GM19238 (cell line): ENCODE measurements around the gene VAPA.

Source experiments
- DNase-seq: peaks from one replicate; pipeline ENCODE4 v3.0.0; 2011; ENCODE audit warnings: low spot score; ENCODE audit not compliant: insufficient read length

VAPA gene

DNA sequence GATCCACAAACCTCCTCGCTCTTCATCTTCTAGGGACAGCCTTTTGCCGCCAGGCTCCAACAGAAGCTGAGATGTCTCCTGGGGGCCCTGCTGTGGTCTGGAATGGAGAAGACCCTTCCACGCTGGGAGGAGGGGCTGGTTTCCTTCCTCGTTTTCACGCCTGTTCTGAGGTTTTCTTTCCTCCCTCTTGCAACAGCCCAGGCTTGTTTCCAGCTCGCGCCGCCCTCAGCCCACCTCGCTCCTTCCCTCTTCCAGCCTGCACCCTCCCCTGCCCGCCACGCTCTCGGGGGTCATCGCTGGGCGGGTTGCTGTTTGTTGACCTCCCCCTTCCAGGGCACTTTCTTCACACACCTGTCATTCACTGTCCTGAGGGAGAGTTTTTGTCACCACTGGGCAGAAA, 55.4 kb downstream of the VAPA start:
- no peak for DNase-seq

DNA sequence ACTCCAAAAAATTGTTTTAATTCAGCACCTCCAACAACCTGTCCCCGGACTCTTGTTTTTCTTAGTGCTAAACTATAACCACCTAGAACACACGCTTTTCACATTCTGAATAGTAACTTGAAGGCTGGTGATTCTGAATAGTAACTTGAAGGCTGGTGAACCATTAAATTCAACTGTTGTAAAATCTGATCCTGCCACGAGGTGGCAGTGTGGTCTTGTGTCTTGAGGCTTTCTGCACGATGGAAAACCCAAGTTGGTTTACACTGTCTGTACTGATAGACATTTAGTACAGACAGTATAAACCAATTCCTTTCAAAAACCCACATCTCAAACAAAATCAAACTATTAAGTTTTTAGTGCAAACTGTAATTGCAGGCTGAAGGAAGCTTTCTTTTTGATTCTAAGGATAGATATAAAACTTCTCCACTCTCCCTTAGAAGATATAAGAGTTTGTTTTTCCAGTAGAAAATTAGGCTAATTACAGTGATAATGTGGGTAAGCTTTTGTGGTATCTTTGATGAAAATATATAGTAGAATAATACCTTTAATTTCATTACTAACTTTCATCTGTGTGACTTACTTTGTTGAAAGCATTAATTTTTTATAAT, 57.6 kb downstream of the VAPA start:
- DNase-seq, result peak; percentile 26

DNA sequence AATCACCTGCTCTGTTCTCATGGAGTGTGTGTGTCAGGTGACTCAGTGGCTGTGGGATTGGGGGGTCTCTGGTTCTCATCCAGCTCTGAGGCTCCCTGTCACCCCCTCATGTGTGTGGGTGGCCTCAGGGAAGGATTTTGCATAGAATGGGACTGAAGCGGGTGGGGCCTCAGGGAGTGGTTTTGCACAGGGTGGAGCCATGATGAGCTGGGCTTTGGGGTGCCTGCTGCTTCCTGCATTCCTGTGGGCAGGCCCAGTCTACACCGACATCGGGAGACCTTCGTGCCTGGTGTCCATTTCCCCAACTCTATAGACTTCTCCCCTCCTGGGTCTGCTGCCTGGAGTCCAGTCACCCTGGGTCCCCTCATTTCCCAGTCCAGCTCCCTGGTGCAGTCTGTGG, 59.7 kb downstream of the VAPA start:
- DNase-seq, result no peak

DNA sequence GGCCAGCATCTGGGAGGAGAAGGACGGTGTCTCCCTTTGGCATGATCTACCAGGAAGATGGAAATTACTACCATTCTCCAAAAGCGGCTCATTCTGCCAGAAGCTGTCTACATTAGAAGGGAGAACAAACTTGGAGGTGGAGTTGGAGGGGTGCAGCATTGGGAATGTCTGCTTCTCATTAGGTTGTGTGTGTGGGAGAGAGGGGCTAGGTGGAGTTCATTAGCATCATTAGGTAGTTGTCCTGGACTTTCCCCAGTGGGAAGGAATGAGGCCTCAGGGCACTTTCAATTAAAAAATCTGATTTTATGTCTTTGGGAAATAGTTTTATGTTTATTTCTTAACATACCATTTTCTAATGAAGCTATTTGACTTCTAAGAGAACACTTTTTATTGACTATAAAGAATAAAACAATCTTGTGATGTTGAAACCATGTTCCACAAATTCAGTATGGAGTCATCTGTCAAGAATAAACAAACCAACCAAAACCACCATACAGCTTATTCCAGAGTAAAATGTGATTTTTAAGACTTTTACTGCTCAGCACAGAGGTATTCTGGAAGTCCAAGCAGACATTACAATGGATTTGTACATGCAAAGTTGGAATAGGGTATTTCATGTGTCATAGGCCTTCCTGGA, 60.6 kb downstream of the VAPA start:
- DNase-seq, result no peak

DNA sequence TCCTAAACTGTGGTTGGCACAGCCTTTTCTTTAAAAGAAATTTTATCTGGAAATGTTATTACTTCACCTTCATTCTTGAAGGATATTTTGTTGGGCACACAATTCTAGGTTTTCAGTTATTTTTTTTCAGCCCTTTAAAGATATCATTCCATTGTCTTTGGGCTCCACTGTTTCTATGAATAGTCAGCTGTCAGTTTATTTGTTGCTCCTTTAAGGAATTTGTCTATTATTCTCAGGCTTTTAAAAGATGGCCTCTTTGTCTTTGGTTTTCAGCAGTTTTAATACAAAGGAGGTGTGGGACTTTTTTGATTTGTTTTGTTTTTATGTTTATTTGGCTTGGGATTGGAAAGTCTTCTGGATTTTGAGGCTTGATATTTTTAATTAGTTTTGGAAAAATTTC, 61.8 kb downstream of the VAPA start:
- no peak for DNase-seq

DNA sequence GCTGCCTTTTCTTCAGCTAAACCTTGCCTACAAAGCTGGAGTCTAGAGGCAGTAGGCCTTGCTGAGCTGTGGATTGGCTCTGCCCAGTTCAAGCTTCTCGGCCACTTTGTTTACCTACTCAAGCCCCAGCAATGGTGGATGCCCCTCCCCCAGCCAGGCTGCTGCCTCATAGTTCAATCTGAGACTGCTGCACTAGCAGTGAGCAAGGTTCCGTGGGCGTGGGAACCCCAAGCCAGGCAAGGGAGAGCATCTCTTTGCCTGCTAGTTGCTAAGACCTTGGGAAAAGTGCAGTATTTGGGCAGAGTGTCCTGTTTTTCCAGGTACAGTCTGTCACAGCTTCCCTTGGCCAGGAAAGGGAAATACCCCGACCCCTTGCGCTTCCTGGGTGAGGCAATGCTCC, 68.9 kb downstream of the VAPA start:
- no peak for DNase-seq

DNA sequence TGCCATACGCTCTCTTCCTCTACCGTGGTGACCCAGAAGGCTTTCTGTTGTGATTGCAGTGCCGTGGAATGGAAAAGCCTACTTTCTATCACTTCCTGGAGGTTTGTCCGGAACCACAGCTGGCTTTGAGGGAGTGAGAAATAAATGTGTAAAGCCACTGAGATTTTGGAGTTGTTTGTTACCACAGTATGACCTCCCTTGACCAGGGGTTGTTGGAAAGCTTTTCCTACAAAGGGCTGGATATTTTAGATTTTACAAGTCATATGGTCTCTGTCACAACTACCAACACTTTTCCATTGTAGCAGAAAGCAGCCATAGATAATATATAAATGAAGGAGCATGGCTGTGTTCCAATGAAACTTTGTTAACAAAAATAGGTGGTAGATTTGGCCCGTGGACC, 70.3 kb downstream of the VAPA start:
- no peak for DNase-seq

DNA sequence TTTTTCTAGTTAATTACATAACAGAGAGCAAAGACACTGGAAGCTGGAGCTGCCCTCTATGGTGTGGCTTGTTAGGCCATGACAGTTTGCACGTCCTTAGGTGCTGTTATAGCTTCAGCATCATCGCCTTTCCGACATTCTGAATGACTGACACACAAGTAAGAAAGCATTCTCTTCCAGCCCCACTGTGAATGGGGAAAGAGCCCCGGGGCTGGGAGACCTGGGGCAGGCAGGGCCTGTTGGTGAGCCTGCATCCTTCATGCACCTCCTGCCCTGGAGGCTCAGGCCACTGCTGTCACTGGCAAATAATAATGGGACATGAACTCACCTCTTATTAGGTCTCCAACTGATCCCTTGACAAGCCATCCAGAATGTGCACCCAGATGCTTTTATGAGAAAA, 71.8 kb downstream of the VAPA start:
- no peak for DNase-seq

DNA sequence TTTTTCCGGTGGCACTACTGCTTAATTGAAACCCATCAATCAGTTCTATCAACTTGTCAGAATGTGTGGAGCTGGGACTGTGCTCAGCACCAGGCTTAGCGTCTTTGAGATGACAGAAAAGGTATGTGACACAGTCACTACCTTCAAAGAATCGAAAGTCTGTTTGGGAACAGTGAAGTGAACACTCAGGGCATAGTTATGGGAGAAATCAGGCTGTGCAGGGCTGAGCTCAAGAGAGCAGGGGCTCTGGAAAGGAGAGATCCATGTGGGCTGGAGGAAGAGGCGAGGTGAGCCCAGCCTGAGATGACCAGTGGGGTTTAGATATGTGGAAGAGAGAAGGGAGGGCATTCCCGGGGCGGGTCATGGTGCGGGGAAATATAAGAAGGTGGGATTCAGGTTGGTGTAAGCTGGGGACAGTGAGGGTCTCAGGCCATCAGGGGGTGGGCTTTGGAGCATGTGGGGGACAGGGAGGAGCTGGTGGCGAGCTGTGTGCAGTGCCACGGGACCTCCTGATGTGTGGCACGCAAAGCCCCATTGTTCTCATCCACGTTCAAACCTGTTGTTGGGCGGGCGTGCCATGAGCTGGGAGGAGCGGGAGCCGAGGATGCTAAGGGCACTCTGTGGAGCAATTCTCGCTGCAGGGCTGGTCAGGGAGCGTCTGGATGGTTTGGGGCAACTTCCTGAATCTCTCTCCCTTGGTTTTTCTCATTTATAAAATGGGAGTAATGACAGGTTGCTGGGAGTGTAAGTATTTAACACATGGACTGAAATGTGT, 72.5 kb downstream of the VAPA start:
- no peak for DNase-seq

DNA sequence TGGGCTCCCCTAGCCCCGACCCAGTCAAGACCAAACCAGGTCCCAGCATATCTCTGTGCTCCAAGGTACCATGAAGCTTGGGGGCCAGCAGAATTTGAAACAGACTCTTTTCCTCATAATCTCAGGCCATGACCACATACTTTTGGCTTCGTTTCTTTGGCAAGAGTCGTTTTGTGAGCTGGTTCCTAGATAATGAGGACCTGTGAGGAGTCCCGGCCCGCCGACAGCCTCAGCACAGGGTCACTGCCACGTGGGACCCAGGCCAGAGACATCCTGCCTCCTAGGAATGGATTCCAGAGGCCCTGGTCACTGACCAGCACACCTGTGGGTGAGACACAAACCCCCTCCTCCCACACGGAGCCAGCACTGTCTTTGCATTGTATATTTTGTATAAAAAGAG, 73.5 kb downstream of the VAPA start:
- DNase-seq, result no peak

DNA sequence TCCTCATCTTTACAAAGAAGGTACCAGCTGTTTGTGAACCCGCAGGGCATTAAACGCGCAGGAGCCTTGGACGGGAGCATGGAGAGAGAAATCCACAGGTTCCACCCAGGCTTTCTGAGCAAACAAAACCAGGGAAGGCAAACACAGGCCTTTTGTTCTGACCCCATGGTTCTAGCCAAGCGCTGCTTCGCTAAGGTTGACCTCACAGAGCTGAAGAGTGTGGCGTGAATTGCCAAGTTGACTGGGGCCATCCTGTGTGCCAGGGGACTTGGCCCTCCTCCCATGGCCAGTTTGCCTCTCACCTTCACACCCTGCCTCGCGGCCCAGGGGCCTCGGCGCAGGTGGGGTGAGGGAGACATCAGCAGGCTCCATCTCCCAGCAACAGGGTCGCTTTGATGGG, 74.1 kb downstream of the VAPA start:
- no peak for DNase-seq

DNA sequence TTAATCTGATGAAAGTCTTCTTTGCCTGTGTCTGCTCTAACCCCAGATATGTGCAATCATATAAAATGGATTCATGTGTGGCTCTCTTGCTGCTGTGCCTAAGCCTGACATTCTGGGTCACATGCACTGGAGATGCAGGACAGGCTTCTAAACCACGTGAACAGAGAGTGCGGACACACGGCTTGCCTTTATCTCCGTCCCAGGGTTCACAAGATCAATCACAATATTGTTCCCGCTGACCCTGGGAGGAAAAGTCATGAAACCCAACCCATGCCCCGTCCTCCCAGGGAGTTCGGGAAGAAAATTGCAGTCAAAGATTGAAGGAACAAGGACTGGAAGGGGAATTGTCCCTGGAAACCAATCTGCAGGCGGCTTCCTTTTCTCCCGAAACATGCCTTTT, 74.8 kb downstream of the VAPA start:
- no peak for DNase-seq

DNA sequence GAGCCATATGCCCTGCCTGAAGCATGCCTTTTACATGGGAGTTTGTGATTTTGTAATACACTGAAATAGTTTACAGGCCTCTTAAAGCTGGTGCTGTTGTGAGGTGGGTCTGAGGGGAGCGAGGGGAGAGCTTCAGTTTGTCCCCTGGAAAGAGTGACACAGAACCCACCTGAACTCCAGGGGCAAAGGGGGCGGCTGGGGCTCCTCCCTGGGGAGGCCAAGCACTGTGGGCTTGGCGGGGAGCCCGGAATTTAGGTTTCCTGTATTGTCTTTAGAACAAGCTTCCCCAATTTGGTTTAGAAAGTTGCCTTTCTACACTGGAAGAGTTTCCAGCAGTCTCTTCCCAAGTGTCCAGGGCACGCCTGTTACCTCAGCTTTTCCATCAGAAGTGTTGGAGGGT, 75.7 kb downstream of the VAPA start:
- no peak for DNase-seq

DNA sequence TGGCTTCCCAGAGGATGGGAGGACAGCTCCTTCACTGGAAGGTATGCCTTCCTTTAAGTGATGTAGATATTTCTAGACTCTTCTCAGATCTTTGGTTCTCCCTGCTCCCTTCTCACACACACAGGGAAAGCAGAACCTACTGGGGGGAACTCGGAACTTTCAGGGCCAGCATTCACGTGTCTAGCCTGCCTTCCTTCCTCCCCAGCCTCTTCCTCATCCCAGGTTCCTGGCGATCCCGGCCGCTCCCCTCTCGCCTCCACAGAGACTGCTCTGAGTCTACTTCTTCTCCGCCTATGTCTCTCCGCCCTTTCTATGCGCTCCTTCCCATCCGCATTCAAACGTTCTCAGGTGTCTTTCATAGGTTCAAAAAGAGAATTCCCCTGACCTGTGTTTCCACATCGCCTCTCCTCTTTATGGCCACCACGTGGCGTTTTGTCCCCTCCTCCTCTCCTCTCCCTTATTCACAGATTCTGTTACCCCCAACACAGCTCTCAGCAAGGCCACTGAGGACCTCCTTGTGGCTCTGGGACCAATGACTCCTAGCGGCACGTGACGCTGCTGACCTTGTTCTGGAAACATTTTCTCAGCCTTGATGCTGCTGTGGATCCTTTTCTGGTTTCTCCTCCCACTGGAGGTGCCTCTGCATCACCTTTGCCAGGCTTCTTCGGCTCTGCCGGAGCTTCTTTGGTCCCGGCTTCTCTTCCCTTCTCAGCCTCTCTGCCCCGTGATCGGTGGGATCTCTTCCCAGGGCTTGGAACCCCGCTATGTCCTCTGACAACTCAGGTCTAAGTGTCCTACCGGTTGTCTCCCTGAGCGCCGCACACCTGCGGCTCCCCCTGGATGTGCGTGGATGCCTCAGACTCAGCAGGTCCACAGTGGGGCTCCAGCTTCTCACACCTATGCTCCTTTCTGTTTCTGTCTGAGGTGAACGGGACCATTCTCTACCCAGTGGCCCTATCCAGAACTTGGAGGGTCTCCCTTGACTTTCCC, 77.5 kb downstream of the VAPA start:
- no peak for DNase-seq

DNA sequence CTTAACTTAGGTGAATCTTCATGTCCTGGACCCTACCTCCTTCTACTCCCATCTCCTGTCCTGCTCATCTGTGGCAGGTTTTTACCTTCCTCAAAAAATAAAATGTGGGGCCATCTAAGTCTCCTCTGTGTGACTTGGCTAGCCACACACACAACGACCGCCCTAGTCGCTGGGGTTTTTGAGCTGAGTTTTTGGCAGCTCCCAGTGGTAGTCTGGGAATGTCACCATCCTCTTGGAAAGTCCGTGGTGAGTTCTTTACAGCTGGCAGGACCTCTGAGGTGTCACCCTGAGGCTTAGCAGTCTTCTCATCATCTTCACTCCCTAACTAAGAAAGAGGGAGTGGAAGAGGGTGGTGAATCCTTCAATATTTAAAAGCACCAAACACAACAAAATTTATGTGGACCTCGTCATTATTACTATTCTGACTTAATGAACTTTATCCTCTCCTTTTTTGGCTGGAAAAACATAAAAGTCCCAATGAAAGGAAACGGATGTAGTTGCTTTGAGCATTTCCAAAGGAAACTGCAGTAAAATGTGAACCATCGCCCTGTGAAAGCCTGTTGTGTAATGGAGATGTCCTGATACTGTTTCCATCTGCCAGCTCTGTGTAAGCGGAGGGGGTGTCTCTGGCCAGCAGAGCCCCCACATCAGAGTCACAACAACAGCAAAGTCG, 78.6 kb downstream of the VAPA start:
- no peak for DNase-seq

DNA sequence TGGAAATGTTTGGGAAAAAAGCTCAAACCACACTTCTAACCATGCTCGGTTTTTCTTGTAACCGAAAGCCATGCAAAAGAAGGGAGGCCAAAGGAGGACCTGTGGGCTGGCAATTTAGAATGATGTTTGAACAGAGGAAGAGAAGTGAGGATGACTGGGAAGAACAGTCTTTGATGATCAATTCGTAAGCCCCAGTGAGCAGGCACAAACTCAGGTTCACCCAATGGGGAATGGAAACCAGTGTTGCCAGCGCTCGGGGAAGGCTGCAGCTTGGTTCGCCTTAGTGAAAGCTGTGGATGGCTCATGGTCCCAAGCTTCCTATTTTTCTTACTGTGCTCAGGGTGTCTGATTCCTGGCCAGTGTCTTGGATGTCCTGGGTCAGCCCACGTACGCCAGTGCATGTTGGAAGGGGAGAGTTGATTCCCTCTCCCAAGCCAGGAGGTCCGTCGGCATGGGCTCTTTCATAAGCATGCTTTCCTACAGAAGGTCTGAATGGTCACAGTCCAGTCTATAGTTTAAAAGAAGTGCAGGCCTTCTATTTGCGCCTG, 79.2 kb downstream of the VAPA start:
- DNase-seq, result no peak

DNA sequence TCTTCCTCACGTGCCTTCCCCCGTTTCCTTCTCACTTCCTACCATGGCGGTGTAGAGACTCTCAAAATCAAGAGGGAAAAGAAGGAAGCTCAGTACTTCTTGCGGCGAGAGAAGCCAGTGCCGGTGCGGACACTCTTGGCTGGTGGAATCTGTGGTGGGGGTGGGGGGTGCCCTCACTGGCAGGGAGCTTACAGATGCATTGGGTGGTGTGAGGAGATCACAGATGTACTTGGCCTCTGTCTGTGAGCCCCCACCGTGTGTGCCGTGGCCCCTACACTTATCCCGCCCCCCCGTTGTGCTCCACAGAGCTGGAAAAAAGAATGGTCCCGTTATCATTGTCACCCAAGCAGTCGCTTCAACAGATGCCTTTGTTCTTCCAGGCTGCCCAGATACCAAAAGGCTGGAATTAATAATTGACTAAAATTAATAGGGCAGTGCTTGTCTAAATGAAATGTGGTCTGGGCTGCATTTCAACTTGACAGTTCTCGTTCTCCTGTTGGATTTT, 79.8 kb downstream of the VAPA start:
- no peak for DNase-seq

DNA sequence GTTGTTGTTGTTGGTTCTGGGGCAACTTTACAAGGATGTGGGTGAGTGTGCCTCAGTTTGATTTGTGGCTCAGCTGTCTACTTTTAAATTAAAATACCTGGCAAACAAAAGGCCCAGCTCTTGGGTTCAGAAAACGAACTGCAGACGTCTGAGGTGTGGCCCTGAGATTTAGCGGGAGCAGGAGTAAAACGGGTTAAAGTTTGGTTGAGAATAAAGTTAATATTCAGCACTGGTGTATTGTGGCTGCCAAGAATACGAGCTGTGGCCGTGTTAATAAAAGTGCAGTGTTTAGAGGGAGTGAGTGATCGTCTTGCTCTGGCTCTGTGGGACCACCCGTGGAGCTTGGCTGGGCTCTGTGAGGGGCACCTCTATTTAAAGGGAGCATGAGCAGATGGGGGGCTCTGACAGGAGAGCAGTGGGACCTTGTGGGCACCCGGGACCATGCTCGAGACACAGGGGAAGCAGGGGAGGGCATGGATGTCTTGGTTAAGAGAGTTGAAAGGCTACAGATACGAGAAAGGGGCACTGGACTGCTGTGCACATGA, 80.3 kb downstream of the VAPA start:
- no peak for DNase-seq

DNA sequence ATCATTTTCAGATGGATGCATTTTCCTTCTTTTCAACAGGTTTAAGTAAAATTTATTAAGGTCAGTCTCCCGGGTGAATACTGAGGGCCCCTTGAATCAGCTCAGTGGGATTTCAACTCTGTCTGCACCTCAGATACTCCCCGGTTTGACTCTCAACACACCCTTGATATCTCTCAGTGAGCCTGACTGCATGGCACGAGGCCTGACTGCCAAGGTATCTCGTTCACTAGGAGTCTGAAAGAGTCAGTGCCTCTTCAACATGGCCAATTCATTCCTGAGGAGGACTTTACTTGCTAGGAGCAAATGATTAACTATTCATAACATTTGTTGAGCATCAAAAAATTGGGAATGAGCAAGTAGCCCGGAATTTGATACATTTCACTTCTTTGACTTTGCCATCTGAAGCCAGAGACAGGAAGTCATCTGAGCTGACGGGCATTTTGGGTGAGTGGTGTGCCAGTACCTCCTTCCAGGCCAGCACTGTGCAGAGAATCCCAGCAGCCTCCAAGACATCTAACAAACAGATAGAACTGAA, 81.0 kb downstream of the VAPA start:
- DNase-seq, result no peak

DNA sequence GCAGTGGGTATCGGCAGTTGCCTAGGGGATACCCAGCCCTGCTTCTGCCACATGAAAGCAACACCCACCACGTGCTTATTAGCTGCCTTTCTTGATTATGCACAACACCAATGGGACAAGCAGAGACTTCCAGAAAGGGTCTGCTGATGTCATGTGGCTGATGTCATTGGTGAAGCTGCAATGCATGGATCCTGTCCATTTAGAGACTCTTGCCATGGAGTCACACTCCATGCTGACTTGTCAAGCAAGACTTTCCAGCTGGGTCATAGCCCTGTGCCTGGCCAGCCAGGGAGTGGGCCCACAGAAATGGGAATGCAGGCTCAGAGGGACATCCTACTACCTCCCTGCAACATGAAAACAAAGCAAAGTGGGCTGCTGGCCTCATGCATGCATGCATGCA, 81.8 kb downstream of the VAPA start:
- no peak for DNase-seq
